GM12892 (cell line): ENCODE results near the gene VWA8.

ENCODE experiments used
- POLR2A ChIP-seq: IDR thresholded peaks from 2 replicates; pipeline ENCODE4 v1.6.1; 2011; ENCODE audit warnings: low read depth, low read length, control low read depth
- TAF1 ChIP-seq: IDR thresholded peaks from 2 replicates; pipeline ENCODE4 v1.6.1; 2011; ENCODE audit warnings: low read depth, mild to moderate bottlenecking, control low read depth, low read length, borderline replicate concordance

- TF ChIP-seq TAF1 (no peak), POLR2A (no peak)
Observed at GRCh38 chr13:41931337-41931736, 29.6 kb downstream of the VWA8 start.
